ENCODE results near the gene CHST10. TPM values are rescaled to one million over a fixed set of nuclear protein-coding genes. Genes with fewer than 3 reads are reported as not detected.

CHST10 gene
- total RNA-seq, 1 experiment from 2014 or later, result 29.7 TPM

GRCh38 chr2:100403722-100404121, 13.7 kb downstream of the CHST10 start:
- H3K27me3 ChIP-seq (ENCODE audit: insufficient read depth, low read length), result no peaks in the 10 kb centered on the region
- no peaks in the 10 kb centered on the region for H3K23me2 ChIP-seq (ENCODE audit: insufficient read length, low read depth, low read length, poor library complexity, severe bottlenecking)
- no peak overlapping the region for H4K8ac ChIP-seq (replicated peaks; ENCODE audit: insufficient read length, low read depth, low read length)
- Mint-ChIP-seq H3K36me3 (ENCODE audit: insufficient read depth in 1 of 3, low read depth in 3 of 3) (peaks cover 40 to 64% (median 64%) of the 10 kb centered on the region in 3 experiments), H3K27ac (no peak overlapping the region), H3K27me3 (ENCODE audit: low read depth) (no peaks in the 10 kb centered on the region), H3K4me1 (peaks cover 13 to 14% of the 10 kb centered on the region in 2 experiments), H3K4me3 (no peak overlapping the region), H3K9me3 (no peaks in the 10 kb centered on the region)
- H2BK12ac ChIP-seq (ENCODE audit: insufficient read length, low read depth, low read length), result no peak overlapping the region
- H3T11ph ChIP-seq (ENCODE audit: low read length), result no peak overlapping the region
- no peak overlapping the region for H3K56ac ChIP-seq (ENCODE audit: insufficient read length, low read depth, low read length)
- no peak overlapping the region for H3K23ac ChIP-seq (ENCODE audit: insufficient read length, low read depth, low read length)
- no peak overlapping the region for H3K4ac ChIP-seq (ENCODE audit: low read depth, low read length)
- H2BK20ac ChIP-seq (ENCODE audit: low read depth, low read length, poor library complexity, severe bottlenecking), result no peak overlapping the region
- DNase-seq, result no peak
- no peak overlapping the region for H3K14ac ChIP-seq (ENCODE audit: insufficient read depth, low read length)
- H2BK15ac ChIP-seq (ENCODE audit: low read depth, low read length), result no peak overlapping the region
- H2BK5ac ChIP-seq (ENCODE audit: insufficient read length, low read length), result no peak overlapping the region
- H3K4me1 ChIP-seq (ENCODE audit: insufficient read depth, low read length), result 0 out of 2 replicates have a peak, but pooled peaks cover 3% of the 10 kb centered on the region
- no peak overlapping the region for H3K9ac ChIP-seq (ENCODE audit: extremely low read depth, insufficient read length, low read length)
- no peak overlapping the region for H3K4me2 ChIP-seq (ENCODE audit: insufficient read depth, insufficient read length, low read length)
- no peak for TF ChIP-seq CTCF (conservative IDR thresholded peaks at IDR 0.05)
- no peak overlapping the region for H3K18ac ChIP-seq (ENCODE audit: insufficient read length, low read depth, low read length)
- H2AK5ac ChIP-seq (ENCODE audit: insufficient read length, low read length), result no peak overlapping the region
- H3K9me3 ChIP-seq (ENCODE audit: control insufficient read depth, low read depth, low read length), result no peaks in the 10 kb centered on the region
- no peak overlapping the region for H2BK120ac ChIP-seq (ENCODE audit: low read depth, low read length, poor library complexity, severe bottlenecking)
- no peak overlapping the region for H2AFZ ChIP-seq (ENCODE audit: low read length)
- H3K79me1 ChIP-seq (ENCODE audit: insufficient read depth, low read depth, low read length, poor library complexity, severe bottlenecking), result no peaks in the 10 kb centered on the region
- no peak overlapping the region for H3K27ac ChIP-seq (ENCODE audit: insufficient read length, low read depth, low read length)
- H4K5ac ChIP-seq (ENCODE audit: insufficient read length, low read depth, low read length), result no peak overlapping the region
- no peak overlapping the region for H4K91ac ChIP-seq (ENCODE audit: insufficient read length, low read depth, low read length)
- no CpG with 5 or more reads among the region's 10 CpGs for WGBS (ENCODE audit: extremely low coverage, insufficient read length, low lambda C conversion rate)
- H4K20me1 ChIP-seq (ENCODE audit: control insufficient read depth, insufficient read depth, insufficient read length), result no peaks in the 10 kb centered on the region
- no peaks in the 10 kb centered on the region for H3K79me2 ChIP-seq (ENCODE audit: insufficient read depth, low read length)
